22Rv1 (cell line): ENCODE results near the gene SPATA18.

Source experiments
- H3K27ac ChIP-seq: fragments of 450-650 bp; 2 replicates; pipeline ENCODE4 v1.5.1; 2017
- CTCF ChIP-seq: fragments of 450-650 bp; IDR thresholded peaks from 2 replicates; pipeline ENCODE4 v1.5.1; 2017; ENCODE audit warnings: mild to moderate bottlenecking
- ZFX ChIP-seq: fragments of 450-650 bp; IDR thresholded peaks from 2 replicates; pipeline ENCODE4 v1.6.1; 2017; ENCODE audit warnings: antibody characterized with exemption, borderline replicate concordance

The SPATA18 gene

GRCh38 chr4:52035190-52035589 is 15.9 kb upstream of the SPATA18 start:
- no peak overlapping the region for H3K27ac ChIP-seq
- TF ChIP-seq ZFX: no peak
- TF ChIP-seq CTCF: no peak

GRCh38 chr4:52036886-52037530 is 14.1 kb upstream of the SPATA18 start:
- no peak for TF ChIP-seq CTCF
- no peak overlapping the region for H3K27ac ChIP-seq

GRCh38 chr4:52037689-52038102 is 13.4 kb upstream of the SPATA18 start:
- TF ChIP-seq CTCF (no peak), ZFX (no peak)
- H3K27ac ChIP-seq: no peak overlapping the region

GRCh38 chr4:52038103-52038912 is 12.8 kb upstream of the SPATA18 start, which contains the start of gene SGCB:
Gene SGCB, minus strand, starts transcription at chr4:52038299. Its CDS starts 40 bp downstream, at chr4:52038259.
- no peak within 1 kb of the TSS for H3K27ac ChIP-seq
- TF ChIP-seq ZFX (no peak), CTCF (no peak)

- TF ChIP-seq CTCF (no peak), ZFX (no peak)
- no peak overlapping the region for H3K27ac ChIP-seq
Measured at GRCh38 chr4:52045028-52045427, 6.1 kb upstream of the SPATA18 start.

GRCh38 chr4:52049266-52049665 is 1.8 kb upstream of the SPATA18 start:
- no peak overlapping the region for H3K27ac ChIP-seq
- TF ChIP-seq ZFX: no peak
- TF ChIP-seq CTCF: no peak
